K562 (cell line): Measurements from ENCODE around the gene MYADM. TPM values are rescaled to one million over a fixed set of nuclear protein-coding genes. Genes with fewer than 3 reads are reported as not detected.
A peak's percentile ranks its signal among the peaks of the same experiment; 100 is the strongest.

ENCODE experiments used
- ETS2 ChIP-seq: IDR thresholded peaks from 2 replicates; pipeline ENCODE4 v1.6.1; 2016; ENCODE audit warnings: borderline replicate concordance, missing genetic modification characterization, mild to moderate bottlenecking, moderate library complexity, missing compliant biosample characterization; ENCODE audit not compliant: poor library complexity, severe bottlenecking
- RERE ChIP-seq: sonication (generic); formaldehyde crosslinking; IDR thresholded peaks from 2 replicates; pipeline ENCODE4 v1.8.0; 2023; ENCODE audit warnings: missing genetic modification reagents, mild to moderate bottlenecking, borderline replicate concordance
- RFX1 ChIP-seq: fragments of 450-650 bp; IDR thresholded peaks from 2 replicates; pipeline ENCODE4 v1.6.1; 2016; ENCODE audit warnings: mild to moderate bottlenecking, moderate library complexity
- TEAD4 ChIP-seq, 2 experiments: sonication (generic) in 1 of 2; formaldehyde crosslinking in 1 of 2; IDR thresholded peaks; 2 replicates each; pipeline versions ENCODE4 v1.6.1 to v1.8.0; 2012 to 2022; ENCODE audit warnings: borderline replicate concordance in 1 of 2, inconsistent platforms in 1 of 2, low read length in 1 of 2, mild to moderate bottlenecking in 1 of 2, missing genetic modification reagents in 1 of 2
- ZKSCAN8 ChIP-seq: fragments of 200-800 bp; sonication (Bioruptor generic); IDR thresholded peaks from 2 replicates; pipeline ENCODE4 v1.6.1; 2016; ENCODE audit warnings: missing genetic modification characterization, missing compliant biosample characterization
- ZNF24 ChIP-seq: fragments of 450-650 bp; IDR thresholded peaks from 2 replicates; pipeline ENCODE4 v1.6.1; 2016
- ZNF263 ChIP-seq: sonication (generic); formaldehyde crosslinking; IDR thresholded peaks from 2 replicates; pipeline ENCODE4 v1.8.0; 2022; ENCODE audit warnings: mild to moderate bottlenecking, missing genetic modification reagents, borderline replicate concordance
- ZNF445 ChIP-seq: fragments of 250-450 bp; sonication (Bioruptor Pico); IDR thresholded peaks from 2 replicates; pipeline ENCODE4 v1.4.0; 2020; ENCODE audit warnings: low read depth, mild to moderate bottlenecking, moderate library complexity
- ZNF707 ChIP-seq: fragments of 250-450 bp; sonication (Bioruptor Pico); conservative IDR thresholded peaks from 2 replicates; pipeline ENCODE4 v1.8.0; 2022; ENCODE audit warnings: inconsistent platforms, mild to moderate bottlenecking, moderate library complexity
- ZNF76 ChIP-seq: fragments of 250-450 bp; sonication (Bioruptor Pico); IDR thresholded peaks from 2 replicates; pipeline ENCODE4 v1.4.0; 2020; ENCODE audit warnings: mild to moderate bottlenecking, moderate library complexity, borderline replicate concordance
- polyA plus RNA-seq, 8 experiments: library from polyadenylated mRNA; depleted of rRNA in 4 of 8; stranded (reverse) in 5 of 8; unstranded in 3 of 8; fragments of >200 nt; fragmentation: Nextera tagmentation in 2 of 8; fragmentation: Illumina TruSeq in 1 of 8; extraction: Ambion mirVana in 2 of 8; extraction: Trizol in 1 of 8; gene quantifications; 2 replicates each; pipeline versions ENCODE4 v1.2.1 to v1.2.3, GENCODE V29; 2011 to 2014; ENCODE audit warnings: inconsistent platforms in 1 of 8, missing spikeins in 1 of 8
- total RNA-seq, 7 experiments: library from RNA; depleted of rRNA in 6 of 7; stranded (reverse); fragments of >200 nt in 6 of 7; fragmentation: Illumina TruSeq in 2 of 7; extraction: Trizol in 2 of 7; gene quantifications; 2 replicates each; pipeline versions ENCODE4 v1.2.1 to v1.2.3, GENCODE V29; 2011 to 2021; ENCODE audit warnings: low replicate concordance in 1 of 7
- TF ChIP-seq, protein P1 (sequence below): IDR thresholded peaks from 2 replicates; pipeline ENCODE4 v1.6.1; 2014; ENCODE audit warnings: antibody characterized with exemption
- TF ChIP-seq, protein P2 (sequence below): sonication (generic); formaldehyde crosslinking; IDR thresholded peaks from 2 replicates; pipeline ENCODE4 v1.8.0; 2022; ENCODE audit warnings: mild to moderate bottlenecking, missing genetic modification reagents
- TF ChIP-seq, protein P3 (sequence below): sonication (generic); formaldehyde crosslinking; IDR thresholded peaks from 2 replicates; pipeline ENCODE4 v1.8.1; 2023; ENCODE audit warnings: mild to moderate bottlenecking, missing genetic modification reagents
- TF ChIP-seq, protein P4 (sequence below): sonication (generic); formaldehyde crosslinking; IDR thresholded peaks from 2 replicates; pipeline ENCODE4 v1.8.1; 2023; ENCODE audit warnings: mild to moderate bottlenecking, missing genetic modification reagents

Gene MYADM
- total and polyA plus RNA-seq, 9 of the 15 experiments (the other 6 are each of a cell fraction or from before 2014, with no cell fraction given) = 4.5 to 70.3 (median 14.4) TPM

GRCh38 chr19:53867225-53868090, at the start of gene MYADM (continued):
- TF ChIP-seq ZNF707 (CRISPR knock-in tag) = no peak
- TF ChIP-seq, protein P1, sequence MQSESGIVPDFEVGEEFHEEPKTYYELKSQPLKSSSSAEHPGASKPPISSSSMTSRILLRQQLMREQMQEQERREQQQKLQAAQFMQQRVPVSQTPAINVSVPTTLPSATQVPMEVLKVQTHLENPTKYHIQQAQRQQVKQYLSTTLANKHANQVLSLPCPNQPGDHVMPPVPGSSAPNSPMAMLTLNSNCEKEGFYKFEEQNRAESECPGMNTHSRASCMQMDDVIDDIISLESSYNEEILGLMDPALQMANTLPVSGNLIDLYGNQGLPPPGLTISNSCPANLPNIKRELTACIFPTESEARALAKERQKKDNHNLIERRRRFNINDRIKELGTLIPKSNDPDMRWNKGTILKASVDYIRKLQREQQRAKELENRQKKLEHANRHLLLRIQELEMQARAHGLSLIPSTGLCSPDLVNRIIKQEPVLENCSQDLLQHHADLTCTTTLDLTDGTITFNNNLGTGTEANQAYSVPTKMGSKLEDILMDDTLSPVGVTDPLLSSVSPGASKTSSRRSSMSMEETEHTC = no peak
- TF ChIP-seq, protein P2, sequence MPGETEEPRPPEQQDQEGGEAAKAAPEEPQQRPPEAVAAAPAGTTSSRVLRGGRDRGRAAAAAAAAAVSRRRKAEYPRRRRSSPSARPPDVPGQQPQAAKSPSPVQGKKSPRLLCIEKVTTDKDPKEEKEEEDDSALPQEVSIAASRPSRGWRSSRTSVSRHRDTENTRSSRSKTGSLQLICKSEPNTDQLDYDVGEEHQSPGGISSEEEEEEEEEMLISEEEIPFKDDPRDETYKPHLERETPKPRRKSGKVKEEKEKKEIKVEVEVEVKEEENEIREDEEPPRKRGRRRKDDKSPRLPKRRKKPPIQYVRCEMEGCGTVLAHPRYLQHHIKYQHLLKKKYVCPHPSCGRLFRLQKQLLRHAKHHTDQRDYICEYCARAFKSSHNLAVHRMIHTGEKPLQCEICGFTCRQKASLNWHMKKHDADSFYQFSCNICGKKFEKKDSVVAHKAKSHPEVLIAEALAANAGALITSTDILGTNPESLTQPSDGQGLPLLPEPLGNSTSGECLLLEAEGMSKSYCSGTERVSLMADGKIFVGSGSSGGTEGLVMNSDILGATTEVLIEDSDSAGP (CRISPR knock-in tag) = no peak
- no peak for TF ChIP-seq ZNF445 (CRISPR knock-in tag)
- no peak for TF ChIP-seq ZNF24
- TF ChIP-seq, protein P3, sequence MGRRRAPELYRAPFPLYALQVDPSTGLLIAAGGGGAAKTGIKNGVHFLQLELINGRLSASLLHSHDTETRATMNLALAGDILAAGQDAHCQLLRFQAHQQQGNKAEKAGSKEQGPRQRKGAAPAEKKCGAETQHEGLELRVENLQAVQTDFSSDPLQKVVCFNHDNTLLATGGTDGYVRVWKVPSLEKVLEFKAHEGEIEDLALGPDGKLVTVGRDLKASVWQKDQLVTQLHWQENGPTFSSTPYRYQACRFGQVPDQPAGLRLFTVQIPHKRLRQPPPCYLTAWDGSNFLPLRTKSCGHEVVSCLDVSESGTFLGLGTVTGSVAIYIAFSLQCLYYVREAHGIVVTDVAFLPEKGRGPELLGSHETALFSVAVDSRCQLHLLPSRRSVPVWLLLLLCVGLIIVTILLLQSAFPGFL (CRISPR knock-in tag) = no peak
- TF ChIP-seq TEAD4 (IDR thresholded peaks at IDR 0.05; ENCODE audit: low read length) = no peak; the same call in 1 of the 2 replicates
- no peak for TF ChIP-seq TEAD4 (CRISPR knock-in tag; IDR thresholded peaks at IDR 0.05; ENCODE audit: borderline replicate concordance)
- no peak for TF ChIP-seq ETS2 (tag)
- no peak for TF ChIP-seq RERE
- TF ChIP-seq ZKSCAN8 = no peak
- no peak for TF ChIP-seq ZNF263
- TF ChIP-seq ZNF76 (CRISPR knock-in tag) = no peak
- peak; percentile 98 for TF ChIP-seq RFX1
- TF ChIP-seq, protein P4, sequence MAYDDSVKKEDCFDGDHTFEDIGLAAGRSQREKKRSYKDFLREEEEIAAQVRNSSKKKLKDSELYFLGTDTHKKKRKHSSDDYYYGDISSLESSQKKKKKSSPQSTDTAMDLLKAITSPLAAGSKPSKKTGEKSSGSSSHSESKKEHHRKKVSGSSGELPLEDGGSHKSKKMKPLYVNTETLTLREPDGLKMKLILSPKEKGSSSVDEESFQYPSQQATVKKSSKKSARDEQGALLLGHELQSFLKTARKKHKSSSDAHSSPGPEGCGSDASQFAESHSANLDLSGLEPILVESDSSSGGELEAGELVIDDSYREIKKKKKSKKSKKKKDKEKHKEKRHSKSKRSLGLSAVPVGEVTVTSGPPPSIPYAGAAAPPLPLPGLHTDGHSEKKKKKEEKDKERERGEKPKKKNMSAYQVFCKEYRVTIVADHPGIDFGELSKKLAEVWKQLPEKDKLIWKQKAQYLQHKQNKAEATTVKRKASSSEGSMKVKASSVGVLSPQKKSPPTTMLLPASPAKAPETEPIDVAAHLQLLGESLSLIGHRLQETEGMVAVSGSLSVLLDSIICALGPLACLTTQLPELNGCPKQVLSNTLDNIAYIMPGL (CRISPR knock-in tag) = no peak
